ENCODE measurements around the gene CCL22.

CCL22 gene

GRCh38 chr16:57358527-57359095 lies at the start of gene CCL22:
CCL22 (plus strand) TSS chr16:57358783; CDS start chr16:57358817, 34 bp downstream.
- TF ChIP-seq CTCF (IDR thresholded peaks at IDR 0.05; ENCODE audit: borderline replicate concordance, control extremely low read depth, extremely low read depth, insufficient read depth, missing control alignments) = no peak
- DNase-seq (ENCODE audit: low spot score) = peak; percentile 81
- in situ Hi-C loops (cut with MboI; ENCODE audit: low sequenced_read_pairs, unreplicated experiment) = no loop called here

- TF ChIP-seq CTCF (IDR thresholded peaks at IDR 0.05; ENCODE audit: borderline replicate concordance, control extremely low read depth, extremely low read depth, insufficient read depth, missing control alignments) = no peak
- no peak for DNase-seq (ENCODE audit: low spot score)
- in situ Hi-C loops (cut with MboI; ENCODE audit: low sequenced_read_pairs, unreplicated experiment) = no loop called here
Measured at GRCh38 chr16:57310801-57311200, 47.8 kb upstream of the CCL22 start.

- no peak for DNase-seq (ENCODE audit: low spot score)
- no peak for TF ChIP-seq CTCF (IDR thresholded peaks at IDR 0.05; ENCODE audit: borderline replicate concordance, control extremely low read depth, extremely low read depth, insufficient read depth, missing control alignments)
- in situ Hi-C loops (cut with MboI; ENCODE audit: low sequenced_read_pairs, unreplicated experiment) = no loop called here
Measured at GRCh38 chr16:57313509-57313908, 45.1 kb upstream of the CCL22 start.

- in situ Hi-C loops (cut with MboI; ENCODE audit: low sequenced_read_pairs, unreplicated experiment) = no loop called here
- no peak for TF ChIP-seq CTCF (IDR thresholded peaks at IDR 0.05; ENCODE audit: borderline replicate concordance, control extremely low read depth, extremely low read depth, insufficient read depth, missing control alignments)
- DNase-seq (ENCODE audit: low spot score) = peak; percentile 44
Measured at GRCh38 chr16:57314161-57314785, 44.3 kb upstream of the CCL22 start.

- in situ Hi-C loops (cut with MboI; ENCODE audit: low sequenced_read_pairs, unreplicated experiment) = no loop called here
- no peak for TF ChIP-seq CTCF (IDR thresholded peaks at IDR 0.05; ENCODE audit: borderline replicate concordance, control extremely low read depth, extremely low read depth, insufficient read depth, missing control alignments)
- DNase-seq (ENCODE audit: low spot score) = no peak
Measured at GRCh38 chr16:57315416-57315815, 43.2 kb upstream of the CCL22 start.

- in situ Hi-C loops (cut with MboI; ENCODE audit: low sequenced_read_pairs, unreplicated experiment) = no loop called here
- TF ChIP-seq CTCF (IDR thresholded peaks at IDR 0.05; ENCODE audit: borderline replicate concordance, control extremely low read depth, extremely low read depth, insufficient read depth, missing control alignments) = no peak
- no peak for DNase-seq (ENCODE audit: low spot score)
Measured at GRCh38 chr16:57316390-57317017, 42.1 kb upstream of the CCL22 start.

Data from GM13976 (cell line).